HL-60/S4 (cell line): ENCODE data around the gene KRTAP27-1.

Experiments
- in situ Hi-C: fragments of 300-500 bp; cut with MboI; formaldehyde crosslinking; loops from 2 replicates; pipeline ENCODE4 v1.14.3; 2022; ENCODE audit warnings: low sequenced_read_pairs

Gene KRTAP27-1

DNA sequence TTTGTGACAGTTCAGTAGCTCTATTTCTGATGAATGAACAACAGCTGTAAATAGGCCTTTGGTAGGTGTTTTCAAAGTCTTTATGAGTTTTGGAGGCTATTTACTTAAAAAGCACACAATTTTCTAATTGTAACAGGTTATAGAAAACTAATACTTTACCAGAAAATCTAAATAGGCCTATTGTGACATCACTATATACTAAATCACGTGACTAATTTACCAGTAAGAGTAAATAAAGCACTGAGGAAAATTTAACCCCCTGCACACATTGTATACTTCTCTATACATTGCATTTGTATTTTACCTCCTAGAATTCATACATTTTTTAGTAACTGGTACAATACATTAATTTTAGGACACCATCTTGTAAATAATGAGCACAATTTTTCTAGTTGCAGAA lies 32.4 kb downstream of the KRTAP27-1 start:
- in situ Hi-C loops: no loop called here

DNA sequence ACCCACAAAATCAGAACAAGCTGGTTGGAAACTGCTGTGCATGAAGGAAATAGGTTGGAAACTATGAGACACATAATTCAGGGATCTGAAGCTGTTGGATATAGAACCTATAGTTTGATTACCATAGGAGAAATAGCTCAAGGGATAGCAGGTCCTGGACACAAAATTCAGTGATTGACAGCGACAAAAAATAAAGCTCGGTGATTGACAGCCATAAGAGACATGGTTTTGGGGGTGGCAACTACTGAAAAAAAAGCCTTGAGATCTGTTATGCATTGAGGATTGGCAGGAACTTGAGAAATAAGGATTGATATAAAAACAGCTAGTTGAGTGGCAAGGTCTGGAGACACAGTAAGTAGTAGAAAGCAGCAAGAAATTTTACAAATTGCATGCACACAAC lies 48.3 kb downstream of the KRTAP27-1 start, which contains the start of gene KRTAP25-1:
Gene KRTAP25-1 (minus strand): TSS at position 300 of the 400 bp plus-strand sequence. CDS start 24 bp downstream, at position 276.
- in situ Hi-C loops: no loop called here
